Testis (tissue), 3 donors: Measurements from ENCODE around the gene ARHGEF25. TPM values are rescaled to one million over a fixed set of nuclear protein-coding genes. Genes with fewer than 3 reads are reported as not detected.

Source experiments
- DNase-seq: peaks from one replicate; pipeline ENCODE4 v3.0.0-alpha.2; 2019
- H3K27ac ChIP-seq, 2 donors: fragments of 200-600 bp; sonication (generic); one replicate each; pipeline ENCODE4 v1.5.1; 2019
- H3K27me3 ChIP-seq: fragments of 200-600 bp; sonication (generic); one replicate; pipeline ENCODE4 v1.5.1; 2019
- H3K36me3 ChIP-seq: fragments of 200-600 bp; sonication (generic); one replicate; pipeline ENCODE4 v1.5.1; 2017; ENCODE audit warnings: low read depth; ENCODE audit errors: missing control alignments
- H3K4me1 ChIP-seq: fragments of 200-600 bp; sonication (generic); one replicate; pipeline ENCODE4 v1.5.1; 2019
- H3K4me3 ChIP-seq, 2 donors: fragments of 200-600 bp; sonication (generic); one replicate each; pipeline ENCODE4 v1.5.1; 2017 to 2019
- H3K9me3 ChIP-seq: fragments of 200-600 bp; sonication (generic); one replicate; pipeline ENCODE4 v1.5.1; 2017
- POLR2A ChIP-seq: fragments of 450-650 bp; IDR thresholded peaks from one replicate; pipeline ENCODE4 v1.6.1; 2017; ENCODE audit warnings: antibody characterized with exemption, mild to moderate bottlenecking, moderate library complexity
- WGBS, 2 donors: methylation state at CpG; one replicate each; pipeline ENCODE4 v1.1.5; 2018; 5-methylcytosine and 5-hydroxymethylcytosine counted together
- intact Hi-C: fragments of 100-400 bp; cut with DNase I; formaldehyde crosslinking; loops from one replicate; pipeline ENCODE4 v1.15.1; 2023; ENCODE audit warnings: low total_unique reads
- polyA plus RNA-seq: library from polyadenylated mRNA; stranded (reverse); fragments of 350-450 nt; fragmentation: Illumina TruSeq; extraction: RNeasy Lipid Tissue Mini Kit (QIAGEN cat#74804); gene quantifications from one replicate; pipeline ENCODE4 v1.2.3, GENCODE V29; 2014; ENCODE audit warnings: low read depth, low replicate concordance; ENCODE audit not compliant: insufficient read depth
- total RNA-seq, 2 donors: library from RNA; depleted of rRNA; stranded (reverse); fragments of >200 nt; gene quantifications; one replicate each; pipeline ENCODE4 v1.2.3, GENCODE V29; 2016
- TF ChIP-seq, protein P1 (sequence below), 3 experiments: fragments of 450-650 bp in 2 of 3; fragments of 200-600 bp in 1 of 3; sonication (generic) in 1 of 3; IDR thresholded peaks; one replicate each; pipeline ENCODE4 v1.5.1; 2016 to 2019; ENCODE audit warnings: antibody characterized with exemption in 3 of 3, mild to moderate bottlenecking in 2 of 3, moderate library complexity in 1 of 3

ARHGEF25 gene
- total and polyA plus RNA-seq, 3 donors from 2014 or later, result 18.0 to 26.5 (median 18.7) TPM

GRCh38 chr12:57626921-57627445 is 15.7 kb downstream of the ARHGEF25 start:
- TF ChIP-seq, protein P1, sequence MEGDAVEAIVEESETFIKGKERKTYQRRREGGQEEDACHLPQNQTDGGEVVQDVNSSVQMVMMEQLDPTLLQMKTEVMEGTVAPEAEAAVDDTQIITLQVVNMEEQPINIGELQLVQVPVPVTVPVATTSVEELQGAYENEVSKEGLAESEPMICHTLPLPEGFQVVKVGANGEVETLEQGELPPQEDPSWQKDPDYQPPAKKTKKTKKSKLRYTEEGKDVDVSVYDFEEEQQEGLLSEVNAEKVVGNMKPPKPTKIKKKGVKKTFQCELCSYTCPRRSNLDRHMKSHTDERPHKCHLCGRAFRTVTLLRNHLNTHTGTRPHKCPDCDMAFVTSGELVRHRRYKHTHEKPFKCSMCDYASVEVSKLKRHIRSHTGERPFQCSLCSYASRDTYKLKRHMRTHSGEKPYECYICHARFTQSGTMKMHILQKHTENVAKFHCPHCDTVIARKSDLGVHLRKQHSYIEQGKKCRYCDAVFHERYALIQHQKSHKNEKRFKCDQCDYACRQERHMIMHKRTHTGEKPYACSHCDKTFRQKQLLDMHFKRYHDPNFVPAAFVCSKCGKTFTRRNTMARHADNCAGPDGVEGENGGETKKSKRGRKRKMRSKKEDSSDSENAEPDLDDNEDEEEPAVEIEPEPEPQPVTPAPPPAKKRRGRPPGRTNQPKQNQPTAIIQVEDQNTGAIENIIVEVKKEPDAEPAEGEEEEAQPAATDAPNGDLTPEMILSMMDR (IDR thresholded peaks at IDR 0.05), result no peak
- no peak for TF ChIP-seq POLR2A
- intact Hi-C loops, result no loop called here
- H3K36me3 ChIP-seq, result no peaks in the 10 kb centered on the region
- peaks cover 12% of the 10 kb centered on the region for H3K4me1 ChIP-seq
- H3K27ac ChIP-seq, result no peak overlapping the region
- 30 to 39% methylated on average over 7 to 9 of the region's 9 CpGs for WGBS, 2 donors
- H3K27me3 ChIP-seq, result no peaks in the 10 kb centered on the region
- no peak for DNase-seq
- no peak overlapping the region for H3K4me3 ChIP-seq
- H3K9me3 ChIP-seq, result no peaks in the 10 kb centered on the region

DNA sequence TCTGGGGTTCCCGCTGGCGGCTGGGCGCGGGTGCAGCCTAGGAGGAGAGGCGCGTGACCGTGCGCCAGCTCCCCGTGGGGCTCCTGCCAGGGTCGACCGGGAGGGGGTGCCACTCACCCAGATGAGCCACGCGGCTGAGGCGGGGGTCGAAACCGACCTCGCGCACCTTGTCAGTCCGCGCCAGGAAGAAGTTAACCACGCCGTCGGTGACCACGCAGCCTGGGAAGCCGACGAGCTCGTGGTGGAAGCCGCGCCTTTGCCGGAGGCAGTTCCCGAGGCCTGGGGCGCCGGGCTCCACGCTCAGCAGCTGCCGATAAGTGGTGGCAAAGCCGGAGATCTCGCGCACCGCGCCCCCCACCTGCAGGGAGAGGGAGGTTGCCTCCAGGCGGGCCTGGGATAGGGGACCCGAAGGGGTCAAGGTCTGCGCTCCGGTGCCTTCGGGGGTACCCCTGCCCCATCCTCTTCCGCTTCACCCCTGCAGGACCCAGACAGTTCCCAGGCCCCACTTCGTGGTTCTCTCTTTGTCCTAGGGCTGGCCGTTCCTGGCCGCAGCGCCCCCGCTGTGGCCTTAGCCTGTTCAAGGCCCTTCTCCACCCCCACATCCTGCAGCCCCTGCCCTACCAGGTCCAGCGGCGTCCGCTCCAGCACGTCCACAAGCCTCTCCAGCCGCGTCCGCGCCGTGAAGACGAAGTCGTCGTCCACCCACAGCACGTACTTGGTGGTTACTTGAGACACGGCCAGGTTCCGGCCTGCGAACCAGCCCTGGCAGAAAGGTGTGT is 16.5 kb downstream of the ARHGEF25 start:
- H3K27me3 ChIP-seq, result no peaks in the 10 kb centered on the region
- intact Hi-C loops, result no loop called here
- DNase-seq, result peak; percentile 15

DNA sequence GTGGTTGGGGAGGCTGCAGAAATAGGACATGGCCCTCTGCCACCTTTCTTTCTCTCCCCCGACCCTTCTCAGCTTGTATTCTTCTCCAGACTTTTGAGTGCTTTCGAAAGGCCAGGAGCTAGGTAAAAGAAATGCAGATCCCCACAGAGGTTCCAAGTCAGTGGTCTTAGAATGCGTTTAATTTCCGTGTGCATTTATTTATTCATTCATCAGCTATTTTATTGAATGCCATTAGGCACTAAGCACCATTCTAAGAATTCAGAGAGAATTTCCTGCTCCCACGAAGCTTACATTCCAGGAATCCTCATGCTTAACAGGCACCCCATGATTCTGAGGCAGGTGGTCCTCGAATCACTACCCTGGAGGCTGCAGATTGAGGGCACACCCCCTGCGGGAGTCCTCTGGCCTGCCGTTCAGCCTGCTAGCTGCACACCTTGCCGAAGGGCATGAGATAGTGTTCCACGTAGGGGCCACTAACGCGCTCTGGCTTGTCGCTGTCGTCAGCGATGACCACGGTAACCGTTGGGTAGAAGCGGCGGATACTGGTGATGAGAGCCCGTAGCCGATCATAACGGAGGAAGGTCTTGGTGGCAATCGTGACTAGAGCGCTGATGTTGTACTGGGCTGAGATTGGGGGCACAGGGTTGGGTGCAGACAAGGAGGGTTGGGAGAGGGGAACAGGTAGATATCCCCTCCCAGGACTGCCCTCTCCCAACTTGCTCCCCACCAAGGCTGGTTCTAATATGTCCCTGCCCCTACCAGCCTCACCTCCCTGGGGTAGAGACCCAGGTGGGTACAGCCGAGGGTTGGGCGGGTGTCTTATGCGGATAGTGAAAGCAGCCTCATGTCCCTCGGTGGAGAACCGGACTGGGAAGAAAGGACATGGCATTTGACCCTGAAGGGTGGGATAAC is 17.3 kb downstream of the ARHGEF25 start:
- no peaks in the 10 kb centered on the region for H3K27me3 ChIP-seq
- intact Hi-C loops, result no loop called here

More for the DNA sequence above, 16.5 kb downstream of the ARHGEF25 start:
- TF ChIP-seq, protein P1 (IDR thresholded peaks at IDR 0.05), result no peak
- no peak for TF ChIP-seq POLR2A
- Histone ChIP-seq H3K27ac (no peak overlapping the region), H3K4me1 (peaks cover 14% of the 10 kb centered on the region), H3K4me3 (peak overlapping the region in 1 of 2 donors; percentile 36), H3K9me3 (no peaks in the 10 kb centered on the region), H3K36me3 (no peaks in the 10 kb centered on the region)
- 16 to 33% methylated on average over 37 to 63 of the region's 67 CpGs for WGBS, 2 donors

DNA sequence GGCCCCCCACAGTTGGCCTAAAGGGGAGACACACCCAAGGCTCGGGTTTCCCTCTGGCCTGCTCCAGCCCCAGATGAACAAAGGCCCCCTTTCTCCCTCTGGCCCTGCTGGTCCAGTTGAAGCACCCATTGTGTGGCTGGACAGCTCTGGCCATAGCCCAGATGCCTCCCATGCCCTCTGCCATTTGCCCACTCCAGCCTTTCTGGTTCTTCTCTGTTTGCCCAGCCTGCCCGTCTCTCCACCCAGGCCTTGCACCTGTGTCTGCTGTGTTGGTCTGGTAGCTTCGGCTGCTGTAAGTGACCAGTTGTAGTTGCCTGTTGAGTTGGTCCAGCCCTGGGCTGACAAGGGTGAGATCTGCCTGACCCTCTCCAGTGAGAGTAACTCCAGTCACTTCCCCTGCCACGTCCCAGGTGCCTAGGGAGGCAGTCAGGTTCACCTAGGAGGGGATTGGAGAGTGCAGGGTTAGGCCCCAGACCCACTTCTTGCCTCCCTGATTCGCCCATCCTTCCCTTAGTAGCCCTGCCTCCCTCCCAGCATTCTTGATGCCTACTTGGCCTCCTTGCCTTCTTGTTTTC is 18.7 kb downstream of the ARHGEF25 start:
- TF ChIP-seq POLR2A, result no peak
- TF ChIP-seq, protein P1 (IDR thresholded peaks at IDR 0.05), result no peak
- Histone ChIP-seq H3K4me3 (no peak overlapping the region), H3K27ac (no peak overlapping the region), H3K36me3 (no peaks in the 10 kb centered on the region), H3K27me3 (no peaks in the 10 kb centered on the region), H3K4me1 (peaks cover 16% of the 10 kb centered on the region), H3K9me3 (no peaks in the 10 kb centered on the region)
- 89 to 90% methylated on average over 5 of the region's 5 CpGs for WGBS, 2 donors
- DNase-seq, result peak; percentile 10
- intact Hi-C loops, result no loop called here

More for the DNA sequence above, 17.3 kb downstream of the ARHGEF25 start:
- TF ChIP-seq, protein P1 (IDR thresholded peaks at IDR 0.05), result no peak
- no peak for TF ChIP-seq POLR2A
- H3K36me3 ChIP-seq, result no peaks in the 10 kb centered on the region
- H3K27ac ChIP-seq, result no peak overlapping the region
- no peaks in the 10 kb centered on the region for H3K9me3 ChIP-seq
- 61 to 67% methylated on average over 23 to 29 of the region's 29 CpGs for WGBS, 2 donors
- no peak overlapping the region for H3K4me3 ChIP-seq
- DNase-seq, result peak; percentile 10
- peaks cover 16% of the 10 kb centered on the region for H3K4me1 ChIP-seq
